Osteocyte (in vitro differentiated cells): ENCODE results near the gene PHEX. TPM values are rescaled to one million over a fixed set of nuclear protein-coding genes. Genes with fewer than 3 reads are reported as not detected.
A peak's percentile ranks its signal among the peaks of the same experiment; 100 is the strongest.

ENCODE experiments used
- DNase-seq: peaks from one replicate; pipeline ENCODE4 v3.0.0; 2021; ENCODE audit warnings: mixed read lengths; ENCODE audit not compliant: unreplicated experiment; ENCODE audit errors: extremely low spot score
- H3K27ac Mint-ChIP-seq: one replicate; pipeline ENCODE4 v1.8.0; 2021; ENCODE audit warnings: mild to moderate bottlenecking, mixed read lengths; ENCODE audit not compliant: unreplicated experiment
- H3K27me3 Mint-ChIP-seq: one replicate; pipeline ENCODE4 v1.8.0; 2021; ENCODE audit warnings: mixed read lengths; ENCODE audit not compliant: unreplicated experiment
- H3K36me3 Mint-ChIP-seq: one replicate; pipeline ENCODE4 v1.8.0; 2021; ENCODE audit warnings: mixed read lengths; ENCODE audit not compliant: unreplicated experiment
- H3K4me1 Mint-ChIP-seq: one replicate; pipeline ENCODE4 v1.8.0; 2021; ENCODE audit warnings: mixed read lengths; ENCODE audit not compliant: unreplicated experiment
- H3K4me3 Mint-ChIP-seq: one replicate; pipeline ENCODE4 v1.8.0; 2021; ENCODE audit warnings: mild to moderate bottlenecking, moderate library complexity, mixed read lengths; ENCODE audit not compliant: unreplicated experiment
- H3K9me3 Mint-ChIP-seq: one replicate; pipeline ENCODE4 v1.8.0; 2021; ENCODE audit warnings: mixed read lengths; ENCODE audit not compliant: unreplicated experiment
- total RNA-seq: library from RNA; stranded (reverse); gene quantifications from 2 replicates; pipeline ENCODE4 v1.2.1, GENCODE V29; 2021
- TF ChIP-seq, protein P1 (sequence below): fragments of 200-600 bp; sonication (generic); IDR thresholded peaks from 2 replicates; pipeline ENCODE4 v1.5.0; 2021; ENCODE audit warnings: antibody characterized with exemption, mild to moderate bottlenecking, moderate library complexity

PHEX gene
- total RNA-seq, 1 donor from 2014 or later = 1.6 TPM

DNA sequence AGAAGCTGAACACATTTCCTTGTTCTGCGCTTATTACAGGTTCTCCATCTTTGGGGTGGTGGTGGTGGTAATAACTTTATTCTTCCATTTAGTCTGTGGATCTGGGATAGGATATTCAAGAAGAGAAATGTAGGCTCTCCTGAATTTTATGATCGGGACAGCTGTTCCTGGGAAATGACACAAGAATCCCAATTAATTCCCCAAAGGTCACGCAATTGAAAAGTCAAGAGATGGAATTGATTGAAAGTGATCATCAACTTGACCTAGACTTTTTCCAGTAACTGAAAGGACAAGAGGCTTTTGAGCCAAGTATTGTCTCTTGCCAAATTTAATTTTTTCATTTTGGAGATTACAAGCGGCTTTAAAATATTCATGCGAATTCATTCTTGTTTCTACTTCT lies 141.8 kb downstream of the PHEX start:
- Mint-ChIP-seq H3K27me3 (no peaks in the 10 kb centered on the region), H3K36me3 (no peaks in the 10 kb centered on the region), H3K9me3 (no peaks in the 10 kb centered on the region), H3K27ac (no peak overlapping the region), H3K4me1 (no peaks in the 10 kb centered on the region), H3K4me3 (no peak overlapping the region)
- DNase-seq = no peak
- TF ChIP-seq, protein P1, sequence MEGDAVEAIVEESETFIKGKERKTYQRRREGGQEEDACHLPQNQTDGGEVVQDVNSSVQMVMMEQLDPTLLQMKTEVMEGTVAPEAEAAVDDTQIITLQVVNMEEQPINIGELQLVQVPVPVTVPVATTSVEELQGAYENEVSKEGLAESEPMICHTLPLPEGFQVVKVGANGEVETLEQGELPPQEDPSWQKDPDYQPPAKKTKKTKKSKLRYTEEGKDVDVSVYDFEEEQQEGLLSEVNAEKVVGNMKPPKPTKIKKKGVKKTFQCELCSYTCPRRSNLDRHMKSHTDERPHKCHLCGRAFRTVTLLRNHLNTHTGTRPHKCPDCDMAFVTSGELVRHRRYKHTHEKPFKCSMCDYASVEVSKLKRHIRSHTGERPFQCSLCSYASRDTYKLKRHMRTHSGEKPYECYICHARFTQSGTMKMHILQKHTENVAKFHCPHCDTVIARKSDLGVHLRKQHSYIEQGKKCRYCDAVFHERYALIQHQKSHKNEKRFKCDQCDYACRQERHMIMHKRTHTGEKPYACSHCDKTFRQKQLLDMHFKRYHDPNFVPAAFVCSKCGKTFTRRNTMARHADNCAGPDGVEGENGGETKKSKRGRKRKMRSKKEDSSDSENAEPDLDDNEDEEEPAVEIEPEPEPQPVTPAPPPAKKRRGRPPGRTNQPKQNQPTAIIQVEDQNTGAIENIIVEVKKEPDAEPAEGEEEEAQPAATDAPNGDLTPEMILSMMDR = no peak

GRCh38 chrX:22177950-22178515 lies 145.9 kb downstream of the PHEX start:
- TF ChIP-seq, protein P1 = no peak
- H3K36me3 Mint-ChIP-seq = no peaks in the 10 kb centered on the region
- no peaks in the 10 kb centered on the region for H3K4me1 Mint-ChIP-seq
- no peak overlapping the region for H3K4me3 Mint-ChIP-seq
- DNase-seq = no peak
- H3K9me3 Mint-ChIP-seq = peaks cover 10% of the 10 kb centered on the region
- H3K27me3 Mint-ChIP-seq = no peaks in the 10 kb centered on the region
- no peak overlapping the region for H3K27ac Mint-ChIP-seq

GRCh38 chrX:22184096-22184495 lies 152.0 kb downstream of the PHEX start:
- H3K36me3 Mint-ChIP-seq = no peaks in the 10 kb centered on the region
- DNase-seq = no peak
- H3K27me3 Mint-ChIP-seq = no peaks in the 10 kb centered on the region
- no peak overlapping the region for H3K27ac Mint-ChIP-seq
- H3K9me3 Mint-ChIP-seq = peaks cover 10% of the 10 kb centered on the region
- H3K4me3 Mint-ChIP-seq = no peak overlapping the region
- TF ChIP-seq, protein P1 = no peak
- peaks cover 9% of the 10 kb centered on the region for H3K4me1 Mint-ChIP-seq

DNA sequence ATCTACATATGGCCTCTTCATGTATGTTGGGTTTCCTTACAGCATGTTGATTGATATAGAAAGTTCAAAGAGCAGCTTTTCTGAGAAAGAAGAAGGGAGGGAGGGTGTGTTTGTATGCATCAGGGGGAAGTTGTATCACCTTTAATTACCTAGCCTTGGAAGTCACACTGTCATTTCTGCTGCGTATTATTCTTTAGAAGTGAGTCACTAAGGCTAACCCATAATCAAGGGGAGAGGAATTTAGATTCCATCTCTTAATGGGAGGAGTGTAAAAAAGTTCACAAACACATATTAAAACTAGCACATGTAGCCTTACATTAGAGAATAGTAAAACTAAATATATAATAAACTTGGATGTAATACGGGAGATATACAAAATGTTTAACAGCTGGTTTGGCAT lies 154.0 kb downstream of the PHEX start:
- TF ChIP-seq, protein P1 = no peak
- no peaks in the 10 kb centered on the region for H3K27me3 Mint-ChIP-seq
- peaks cover 9% of the 10 kb centered on the region for H3K4me1 Mint-ChIP-seq
- no peak for DNase-seq
- H3K4me3 Mint-ChIP-seq = no peak overlapping the region
- peaks cover 5% of the 10 kb centered on the region for H3K9me3 Mint-ChIP-seq
- no peaks in the 10 kb centered on the region for H3K36me3 Mint-ChIP-seq
- no peak overlapping the region for H3K27ac Mint-ChIP-seq

DNA sequence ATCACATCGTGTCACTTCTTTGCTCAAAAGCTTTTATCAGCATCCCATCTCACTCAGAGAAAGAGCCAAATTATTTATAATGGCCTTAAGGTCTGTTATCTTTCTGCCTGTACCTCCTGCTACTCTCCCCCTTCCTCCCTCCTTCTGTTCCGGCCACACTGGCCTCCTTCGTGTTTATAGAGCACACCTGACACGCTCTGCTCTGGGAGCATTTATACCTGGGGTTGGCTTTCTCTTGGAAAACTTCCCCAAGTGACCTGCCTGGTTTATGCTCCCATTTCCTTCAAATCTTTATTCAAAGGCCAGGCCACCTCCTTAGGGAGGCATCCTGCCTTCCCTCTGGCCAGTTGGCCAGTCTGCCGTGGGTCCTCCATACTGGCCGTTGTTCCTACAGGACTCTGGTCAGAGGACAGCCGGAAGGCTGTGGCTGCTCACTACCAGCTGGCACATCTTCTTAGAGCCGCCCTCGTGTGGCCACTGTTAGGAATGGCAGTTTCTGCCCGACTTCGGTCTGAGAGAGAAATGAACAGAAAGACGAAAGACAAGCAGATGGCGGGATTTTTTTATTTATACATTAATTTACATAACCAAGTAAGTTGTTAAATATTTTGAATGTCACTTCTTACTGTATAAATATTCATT lies 160.4 kb downstream of the PHEX start:
- TF ChIP-seq, protein P1 = peak; percentile 88
- Mint-ChIP-seq H3K27me3 (no peaks in the 10 kb centered on the region), H3K4me1 (peaks cover 20% of the 10 kb centered on the region), H3K9me3 (no peaks in the 10 kb centered on the region), H3K4me3 (no peak overlapping the region), H3K27ac (no peak overlapping the region), H3K36me3 (no peaks in the 10 kb centered on the region)
- peak; percentile 87 for DNase-seq
